PC-9 (cell line): ENCODE data around the gene ADAM30.
"Not testable (repeated sequence)": the region's sequence is repeated elsewhere in the genome, so short reads cannot be mapped to it uniquely, and the experiment has no call there.

Experiments used
- CTCF ChIP-seq: fragments of 200-600 bp; sonication (generic); conservative IDR thresholded peaks from 2 replicates; pipeline ENCODE4 v1.6.1; 2017; ENCODE audit warnings: mixed run types, antibody characterized with exemption, mild to moderate bottlenecking, moderate library complexity
- EZH2 ChIP-seq: fragments of 200-600 bp; sonication (generic); IDR thresholded peaks from 2 replicates; pipeline ENCODE4 v1.8.0; 2017; ENCODE audit warnings: antibody characterized with exemption, low read depth

GRCh38 chr1:119858556-119859214 lies 37.6 kb downstream of the ADAM30 start:
- not testable (repeated sequence) for TF ChIP-seq EZH2, CTCF
